ENCODE results near the gene OSBPL8. TPM values are rescaled to one million over a fixed set of nuclear protein-coding genes. Genes with fewer than 3 reads are reported as not detected.

OSBPL8 gene
- total and polyA plus RNA-seq, 10 of the 15 experiments (the other 5 are each of a cell fraction or from before 2014, with no cell fraction given): 10.4 to 58.0 (median 32.0) TPM

GRCh38 chr12:76559400-76560085 is at the start of gene OSBPL8 (continued):
- TF ChIP-seq ZNF592 (IDR thresholded peaks at IDR 0.05) (no peak), IRF3 (IDR thresholded peaks at IDR 0.05) (no peak), SUZ12 (IDR thresholded peaks at IDR 0.05; ENCODE audit: unreplicated experiment) (no peak), RUNX3 (IDR thresholded peaks at IDR 0.05; ENCODE audit: low read length) (peak; percentile 66), HDAC2 (IDR thresholded peaks at IDR 0.05) (no peak), ZBED1 (IDR thresholded peaks at IDR 0.05; ENCODE audit: borderline replicate concordance) (no peak), CTCF (IDR thresholded peaks at IDR 0.05 in 2 of 3, conservative IDR thresholded peaks at IDR 0.05 in 1 of 3; ENCODE audit: control insufficient read depth in 2 of 3, extremely low read depth in 1 of 3, insufficient read depth in 1 of 3, low read depth in 3 of 3, low read length in 3 of 3) (peak; percentile 13 to 42 (median 13); a peak in 3 of 6 replicates), RAD21 (IDR thresholded peaks at IDR 0.05; ENCODE audit: insufficient read depth, low read depth, low read length) (0 out of 2 replicates have a peak, but pooled peaks have one; percentile 22), MAX (IDR thresholded peaks at IDR 0.05; ENCODE audit: low read depth, low read length) (peak; percentile 96), CHD4 (IDR thresholded peaks at IDR 0.05) (no peak), PML (IDR thresholded peaks at IDR 0.05; ENCODE audit: low read length) (peak; percentile 95), SPI1 (IDR thresholded peaks at IDR 0.05; ENCODE audit: borderline replicate concordance, insufficient read depth, low read depth, low read length) (0 out of 2 replicates have a peak, but pooled peaks have one; percentile 1), PAX8 (IDR thresholded peaks at IDR 0.05) (no peak), EZH2 (IDR thresholded peaks at IDR 0.05; ENCODE audit: borderline replicate concordance, control insufficient read depth, low read depth, low read length) (no peak), MYB (IDR thresholded peaks at IDR 0.05; ENCODE audit: borderline replicate concordance, low read depth, low read length) (no peak), TCF7 (IDR thresholded peaks at IDR 0.05; ENCODE audit: borderline replicate concordance) (no peak; the same call in 1 of the 2 replicates), BHLHE40 (IDR thresholded peaks at IDR 0.05; ENCODE audit: borderline replicate concordance in 1 of 2, low read depth in 2 of 2, low read length in 1 of 2) (peak; percentile 91 to 97), MXI1 (IDR thresholded peaks at IDR 0.05; ENCODE audit: low read depth, low read length) (no peak; the same call in 1 of the 2 replicates), CBX5 (IDR thresholded peaks at IDR 0.05; ENCODE audit: low read depth) (no peak), CBFB (IDR thresholded peaks at IDR 0.05; ENCODE audit: low read depth) (peak; percentile 66; the same call in 1 of the 2 replicates)

All from GM12878 (cell line).